WTC11 (cell line): ENCODE results near the gene TRIM44.

Experiments used
- CREB1 ChIP-seq: sonication (generic); formaldehyde crosslinking; IDR thresholded peaks from 2 replicates; pipeline ENCODE4 v1.8.0; 2023; ENCODE audit warnings: mild to moderate bottlenecking, missing genetic modification reagents
- CTCF ChIP-seq: fragments of 200-600 bp; IDR thresholded peaks from 2 replicates; pipeline ENCODE4 v1.8.0; 2022; ENCODE audit warnings: antibody characterized with exemption
- FOXJ3 ChIP-seq: sonication (generic); formaldehyde crosslinking; IDR thresholded peaks from 2 replicates; pipeline ENCODE4 v1.9.0; 2021; ENCODE audit warnings: missing genetic modification reagents, mild to moderate bottlenecking, borderline replicate concordance
- FOXK1 ChIP-seq: sonication (generic); formaldehyde crosslinking; IDR thresholded peaks from 2 replicates; pipeline ENCODE4 v1.8.0; 2022; ENCODE audit warnings: mild to moderate bottlenecking, moderate library complexity, missing genetic modification reagents
- FOXP4 ChIP-seq: sonication (generic); formaldehyde crosslinking; IDR thresholded peaks from 2 replicates; pipeline ENCODE4 v1.8.0; 2022; ENCODE audit warnings: mild to moderate bottlenecking, missing genetic modification reagents
- IRF1 ChIP-seq: sonication (generic); formaldehyde crosslinking; IDR thresholded peaks from 2 replicates; pipeline ENCODE4 v1.8.0; 2023; ENCODE audit warnings: missing genetic modification reagents
- SP1 ChIP-seq: sonication (generic); formaldehyde crosslinking; conservative IDR thresholded peaks from 2 replicates; pipeline ENCODE4 v1.8.1; 2022; ENCODE audit warnings: missing genetic modification reagents
- STAT6 ChIP-seq: sonication (generic); formaldehyde crosslinking; conservative IDR thresholded peaks from 2 replicates; pipeline ENCODE4 v1.8.1; 2023; ENCODE audit warnings: mild to moderate bottlenecking, low read depth, missing genetic modification reagents, moderate library complexity
- USF2 ChIP-seq: sonication (generic); formaldehyde crosslinking; IDR thresholded peaks from 2 replicates; pipeline ENCODE4 v1.8.1; 2023; ENCODE audit warnings: mild to moderate bottlenecking, missing genetic modification reagents, moderate library complexity
- ZNF532 ChIP-seq: fragments of 250-450 bp; sonication (Bioruptor Pico); IDR thresholded peaks from 2 replicates; pipeline ENCODE4 v1.9.0; 2021; ENCODE audit warnings: mild to moderate bottlenecking, borderline replicate concordance

GRCh38 chr11:35633827-35634423, 28.6 kb upstream of the TRIM44 start:
- TF ChIP-seq USF2 (CRISPR knock-in tag) (no peak), CTCF (no peak), STAT6 (CRISPR knock-in tag) (no peak), SP1 (CRISPR knock-in tag) (no peak), CREB1 (CRISPR knock-in tag) (no peak), ZNF532 (no peak), FOXP4 (CRISPR knock-in tag) (no peak), FOXJ3 (no peak), FOXK1 (no peak), IRF1 (CRISPR knock-in tag) (no peak)
